Small intestine (tissue), 7 donors: ENCODE results near the gene TMED8. TPM values are rescaled to one million over a fixed set of nuclear protein-coding genes. Genes with fewer than 3 reads are reported as not detected.

ENCODE experiments used
- DNase-seq, 2 donors: peaks; one replicate each; pipeline versions ENCODE4 v3.0.0 to v3.0.0-alpha.2; 2013
- FAIRE-seq: peaks from 2 replicates; lab custom pipeline; 2012; peaks lifted over from hg19 to GRCh38; lab: Jason Lieb, UNC
- H3K27ac ChIP-seq, 3 donors: one replicate each; pipeline ENCODE4 v1.5.1; 2013; ENCODE audit warnings: low read length in 2 of 3, mild to moderate bottlenecking in 2 of 3, control low read depth in 1 of 3, inconsistent platforms in 1 of 3, low read depth in 1 of 3, moderate library complexity in 1 of 3
- H3K27me3 ChIP-seq, 3 donors: one replicate each; pipeline ENCODE4 v1.6.1; 2013; ENCODE audit warnings: low read length in 3 of 3, inconsistent platforms in 1 of 3; ENCODE audit not compliant: control insufficient read depth in 3 of 3, insufficient read depth in 3 of 3
- H3K36me3 ChIP-seq, 3 donors: one replicate each; pipeline ENCODE4 v1.6.1; 2013; ENCODE audit warnings: low read length in 3 of 3, inconsistent platforms in 1 of 3, low read depth in 1 of 3, mild to moderate bottlenecking in 1 of 3, moderate library complexity in 1 of 3; ENCODE audit not compliant: control insufficient read depth in 3 of 3, insufficient read depth in 2 of 3
- H3K4me1 ChIP-seq, 3 donors: one replicate each; pipeline ENCODE4 v1.6.1; 2013; ENCODE audit warnings: low read length in 2 of 3, inconsistent platforms in 1 of 3, low read depth in 1 of 3, mild to moderate bottlenecking in 1 of 3, moderate library complexity in 1 of 3; ENCODE audit not compliant: control insufficient read depth in 3 of 3, insufficient read depth in 2 of 3
- H3K4me3 ChIP-seq, 3 donors: one replicate each; pipeline ENCODE4 v1.5.1; 2013; ENCODE audit warnings: low read length in 3 of 3, control low read depth in 1 of 3, inconsistent platforms in 1 of 3, low read depth in 1 of 3, mild to moderate bottlenecking in 1 of 3, moderate library complexity in 1 of 3
- H3K9me3 ChIP-seq, 2 donors: one replicate each; pipeline ENCODE4 v1.6.1; 2013; ENCODE audit warnings: low read depth in 1 of 2, low read length in 1 of 2; ENCODE audit not compliant: control insufficient read depth in 2 of 2, insufficient read depth in 1 of 2
- WGBS, 3 donors: extraction: QIAGEN DNeasy Blood & Tissue Kit; methylation state at CpG; one replicate each; pipeline ENCODE4 v1.1.7; 2013; 5-methylcytosine and 5-hydroxymethylcytosine counted together
- polyA plus RNA-seq, 4 donors: library from polyadenylated mRNA; stranded (reverse) in 3 of 4; unstranded in 1 of 4; fragments of 200-250 nt in 3 of 4; fragments of 120-200 nt in 1 of 4; gene quantifications; one replicate each; pipeline versions ENCODE4 v1.2.1 to v1.2.3, GENCODE V29; 2013
- donor health status: healthy with polysubstance abuse.
- donor health status: control.
- donor health status: control.
- donor health status: Bipolar disorder and iron deficiency.
- donor health status: healthy.

TMED8 gene
- polyA plus RNA-seq, 4 donors: 1.9 to 14.0 (median 3.2) TPM

- Histone ChIP-seq H3K9me3 (no peaks in the 10 kb centered on the region), H3K36me3 (peaks cover 0 to 3% (median 1%) of the 10 kb centered on the region in 3 donors), H3K4me3 (no peak overlapping the region), H3K27me3 (no peaks in the 10 kb centered on the region), H3K4me1 (no peaks in the 10 kb centered on the region), H3K27ac (no peak overlapping the region)
- DNase-seq: no peak
- WGBS, 3 donors: 92 to 95% (median 93%) methylated on average over 4 of the region's 4 CpGs
- no peak for FAIRE-seq
Measured at GRCh38 chr14:77355811-77356210, 21.1 kb downstream of the TMED8 start.

- DNase-seq (no peak), FAIRE-seq (no peak)
- H3K4me1 ChIP-seq: no peaks in the 10 kb centered on the region
- H3K27ac ChIP-seq: no peak overlapping the region
- no peaks in the 10 kb centered on the region for H3K27me3 ChIP-seq
- WGBS, 3 donors: 79 to 89% (median 81%) methylated on average over 5 of the region's 5 CpGs
- H3K4me3 ChIP-seq: no peak overlapping the region
- H3K36me3 ChIP-seq: peaks cover 0 to 8% (median 2%) of the 10 kb centered on the region in 3 donors
- H3K9me3 ChIP-seq: no peaks in the 10 kb centered on the region
Measured at GRCh38 chr14:77353469-77354141, 23.3 kb downstream of the TMED8 start.

GRCh38 chr14:77347751-77348150 lies 29.1 kb downstream of the TMED8 start:
- H3K27ac ChIP-seq: no peak overlapping the region
- WGBS, 3 donors: 73 to 95% (median 91%) methylated on average over 3 of the region's 3 CpGs
- no peak overlapping the region for H3K4me3 ChIP-seq
- H3K36me3 ChIP-seq: peaks cover 2 to 20% (median 11%) of the 10 kb centered on the region in 3 donors
- no peaks in the 10 kb centered on the region for H3K4me1 ChIP-seq
- DNase-seq (no peak), FAIRE-seq (no peak)
- no peaks in the 10 kb centered on the region for H3K27me3 ChIP-seq
- no peaks in the 10 kb centered on the region for H3K9me3 ChIP-seq

- Histone ChIP-seq H3K27ac (no peak overlapping the region), H3K9me3 (no peaks in the 10 kb centered on the region), H3K36me3 (peaks cover 8 to 26% (median 17%) of the 10 kb centered on the region in 3 donors), H3K4me1 (no peaks in the 10 kb centered on the region), H3K4me3 (no peak overlapping the region), H3K27me3 (no peaks in the 10 kb centered on the region)
- FAIRE-seq (no peak), DNase-seq (no peak)
- WGBS, 3 donors: 82 to 95% (median 88%) methylated on average over 2 of the region's 2 CpGs
Measured at GRCh38 chr14:77346495-77346894, 30.4 kb downstream of the TMED8 start.

GRCh38 chr14:77344377-77344996 lies 32.4 kb downstream of the TMED8 start:
- no peaks in the 10 kb centered on the region for H3K9me3 ChIP-seq
- DNase-seq (no peak), FAIRE-seq (no peak)
- H3K36me3 ChIP-seq: peaks cover 10 to 27% (median 22%) of the 10 kb centered on the region in 3 donors
- H3K27me3 ChIP-seq: no peaks in the 10 kb centered on the region
- WGBS, 3 donors: 88 to 95% (median 92%) methylated on average over 3 of the region's 3 CpGs
- no peaks in the 10 kb centered on the region for H3K4me1 ChIP-seq
- H3K27ac ChIP-seq: no peak overlapping the region
- no peak overlapping the region for H3K4me3 ChIP-seq

GRCh38 chr14:77343662-77344061 lies 33.2 kb downstream of the TMED8 start:
- FAIRE-seq (no peak), DNase-seq (no peak)
- Histone ChIP-seq H3K27me3 (no peaks in the 10 kb centered on the region), H3K4me1 (no peaks in the 10 kb centered on the region), H3K27ac (no peak overlapping the region), H3K9me3 (no peaks in the 10 kb centered on the region), H3K4me3 (no peak overlapping the region), H3K36me3 (peaks cover 10 to 25% (median 22%) of the 10 kb centered on the region in 3 donors)
- 87 to 96% (median 87%) methylated on average over 2 of the region's 2 CpGs for WGBS, 3 donors

GRCh38 chr14:77342726-77343397 lies 34.0 kb downstream of the TMED8 start:
- Histone ChIP-seq H3K4me1 (no peaks in the 10 kb centered on the region), H3K4me3 (no peak overlapping the region), H3K27ac (no peak overlapping the region), H3K36me3 (peaks cover 10 to 25% (median 22%) of the 10 kb centered on the region in 3 donors), H3K27me3 (no peaks in the 10 kb centered on the region), H3K9me3 (no peaks in the 10 kb centered on the region)
- no peak for DNase-seq
- no peak for FAIRE-seq
- 84 to 93% (median 90%) methylated on average over 10 of the region's 10 CpGs for WGBS, 3 donors

- Histone ChIP-seq H3K27me3 (no peaks in the 10 kb centered on the region), H3K4me1 (no peaks in the 10 kb centered on the region), H3K36me3 (peaks cover 10 to 22% (median 18%) of the 10 kb centered on the region in 3 donors), H3K27ac (no peak overlapping the region), H3K4me3 (no peak overlapping the region), H3K9me3 (no peaks in the 10 kb centered on the region)
- FAIRE-seq: no peak
- DNase-seq: no peak
- WGBS, 3 donors: 84 to 92% (median 92%) methylated on average over 4 of the region's 4 CpGs
Measured at GRCh38 chr14:77340389-77340788, 36.5 kb downstream of the TMED8 start.
